Measurements from ENCODE around the gene MICU2.
"Not testable (repeated sequence)": the region's sequence is repeated elsewhere in the genome, so short reads cannot be mapped to it uniquely, and the experiment has no call there.

The MICU2 gene

GRCh38 chr13:21594715-21595545, 9.0 kb downstream of the MICU2 start:
- in situ Hi-C loops (cut with MboI; ENCODE audit: low sequenced_read_pairs) = no loop called here

- in situ Hi-C loops (cut with MboI; ENCODE audit: low sequenced_read_pairs) = not testable (repeated sequence)
Measured at GRCh38 chr13:21590665-21591456, 13.1 kb downstream of the MICU2 start.

- in situ Hi-C loops (cut with MboI; ENCODE audit: low sequenced_read_pairs) = no loop called here
Measured at GRCh38 chr13:21590231-21590630, 13.7 kb downstream of the MICU2 start.

- in situ Hi-C loops (cut with MboI; ENCODE audit: low sequenced_read_pairs) = not testable (repeated sequence)
Measured at GRCh38 chr13:21589510-21589909, 14.5 kb downstream of the MICU2 start.

- in situ Hi-C loops (cut with MboI; ENCODE audit: low sequenced_read_pairs) = not testable (repeated sequence)
Measured at GRCh38 chr13:21588411-21588810, 15.6 kb downstream of the MICU2 start.

GRCh38 chr13:21584973-21585592, 18.9 kb downstream of the MICU2 start:
- in situ Hi-C loops (cut with MboI; ENCODE audit: low sequenced_read_pairs) = no loop called here

- in situ Hi-C loops (cut with MboI; ENCODE audit: low sequenced_read_pairs) = no loop called here
Measured at GRCh38 chr13:21583478-21583877, 20.5 kb downstream of the MICU2 start.

- in situ Hi-C loops (cut with MboI; ENCODE audit: low sequenced_read_pairs) = no loop called here
Measured at GRCh38 chr13:21580736-21581135, 23.2 kb downstream of the MICU2 start.

- in situ Hi-C loops (cut with MboI; ENCODE audit: low sequenced_read_pairs) = no loop called here
Measured at GRCh38 chr13:21579754-21580316, 24.1 kb downstream of the MICU2 start.

- in situ Hi-C loops (cut with MboI; ENCODE audit: low sequenced_read_pairs) = no loop called here
Measured at GRCh38 chr13:21578748-21579147, 25.2 kb downstream of the MICU2 start.

GRCh38 chr13:21576426-21576825, 27.5 kb downstream of the MICU2 start:
- in situ Hi-C loops (cut with MboI; ENCODE audit: low sequenced_read_pairs) = no loop called here

- in situ Hi-C loops (cut with MboI; ENCODE audit: low sequenced_read_pairs) = no loop called here
Measured at GRCh38 chr13:21573920-21574712, 29.9 kb downstream of the MICU2 start.

GRCh38 chr13:21569686-21570085, 34.3 kb downstream of the MICU2 start:
- in situ Hi-C loops (cut with MboI; ENCODE audit: low sequenced_read_pairs) = no loop called here

- in situ Hi-C loops (cut with MboI; ENCODE audit: low sequenced_read_pairs) = no loop called here
Measured at GRCh38 chr13:21568854-21569253, 35.1 kb downstream of the MICU2 start.

GRCh38 chr13:21567714-21568113, 36.3 kb downstream of the MICU2 start:
- in situ Hi-C loops (cut with MboI; ENCODE audit: low sequenced_read_pairs) = no loop called here

- in situ Hi-C loops (cut with MboI; ENCODE audit: low sequenced_read_pairs) = no loop called here
Measured at GRCh38 chr13:21557995-21558394, 46.0 kb downstream of the MICU2 start.

GRCh38 chr13:21556051-21556450, 47.9 kb downstream of the MICU2 start:
- in situ Hi-C loops (cut with MboI; ENCODE audit: low sequenced_read_pairs) = no loop called here

- in situ Hi-C loops (cut with MboI; ENCODE audit: low sequenced_read_pairs) = not testable (repeated sequence)
Measured at GRCh38 chr13:21553261-21553660, 50.7 kb downstream of the MICU2 start.

- in situ Hi-C loops (cut with MboI; ENCODE audit: low sequenced_read_pairs) = no loop called here
Measured at GRCh38 chr13:21550918-21551317, 53.1 kb downstream of the MICU2 start.

GRCh38 chr13:21549633-21550032, 54.3 kb downstream of the MICU2 start:
- in situ Hi-C loops (cut with MboI; ENCODE audit: low sequenced_read_pairs) = no loop called here
